ENCODE measurements around the gene RABGAP1L.
"Not testable (repeated sequence)": the region's sequence is repeated elsewhere in the genome, so short reads cannot be mapped to it uniquely, and the experiment has no call there.

The RABGAP1L gene

DNA sequence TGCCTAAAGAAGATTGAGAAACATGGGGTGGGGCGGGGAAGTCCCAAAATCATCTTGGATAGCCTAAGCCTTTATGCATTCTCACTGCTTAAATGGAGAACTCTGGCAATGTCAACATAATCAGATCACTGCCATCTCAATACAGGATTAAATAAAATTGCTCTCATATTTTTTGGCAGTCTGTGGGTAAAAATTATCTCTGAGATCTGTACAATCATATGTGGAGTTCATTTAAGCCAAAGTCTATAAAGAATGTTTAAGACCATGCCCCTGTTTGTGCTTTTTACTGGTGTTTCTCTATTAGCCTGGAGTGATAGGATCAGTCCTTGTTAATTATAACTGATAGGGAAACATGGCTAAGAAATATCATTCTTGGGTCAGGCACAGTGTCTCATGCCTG lies 424.8 kb downstream of the RABGAP1L start:
- no peak for TF ChIP-seq JUND (IDR thresholded peaks at IDR 0.05; ENCODE audit: low read depth)
- in situ Hi-C loops (cut with HindIII; ENCODE audit: low pct_unique_long_range_greater_than_20kb, low sequenced_read_pairs): no loop called here
- no peak for DNase-seq (ENCODE audit: low read depth in 1 of 2, low spot score in 1 of 2)

DNA sequence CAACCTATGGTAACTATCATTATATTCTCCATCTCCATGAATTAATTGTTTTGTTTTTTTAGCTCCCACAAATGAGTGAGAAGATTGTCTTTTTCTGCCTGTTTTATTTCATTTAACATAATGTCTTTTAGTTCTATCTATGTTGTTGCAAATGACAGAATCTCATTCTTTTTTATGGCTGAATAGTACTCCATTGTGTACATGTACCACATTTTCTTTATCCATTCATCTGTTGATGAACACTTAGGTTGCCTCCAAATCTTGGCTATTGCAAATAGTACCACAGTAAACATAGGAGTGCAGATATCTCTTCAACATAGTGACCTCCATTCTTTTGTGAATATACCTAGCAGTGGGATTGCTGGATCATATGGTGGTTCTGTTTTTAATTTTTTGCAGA lies 429.3 kb downstream of the RABGAP1L start:
- in situ Hi-C loops (cut with HindIII; ENCODE audit: low pct_unique_long_range_greater_than_20kb, low sequenced_read_pairs); DNase-seq (ENCODE audit: low read depth in 1 of 2, low spot score in 1 of 2): not testable (repeated sequence)

DNA sequence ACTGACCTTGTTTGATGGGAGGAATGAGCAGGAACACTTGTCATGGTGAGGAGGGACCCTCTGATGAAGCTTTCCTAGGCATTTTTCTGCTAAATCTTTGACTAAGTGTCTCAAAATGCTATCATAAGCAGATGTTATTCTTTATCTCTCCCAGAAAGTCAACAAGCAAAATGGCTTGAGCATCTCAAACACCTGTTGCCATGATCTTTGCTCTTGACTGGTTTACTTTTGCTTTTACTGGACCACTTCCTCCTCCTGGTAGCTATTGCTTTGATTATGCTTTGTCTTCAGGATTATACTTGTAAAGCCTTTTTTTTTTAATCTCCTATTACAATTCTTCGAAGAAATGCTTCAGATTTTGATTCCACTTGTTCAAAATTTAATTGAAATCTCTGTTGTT lies 445.9 kb downstream of the RABGAP1L start:
- no peak for TF ChIP-seq JUND (IDR thresholded peaks at IDR 0.05; ENCODE audit: low read depth)
- in situ Hi-C loops (cut with HindIII; ENCODE audit: low pct_unique_long_range_greater_than_20kb, low sequenced_read_pairs): no loop called here
- DNase-seq (ENCODE audit: low read depth in 1 of 2, low spot score in 1 of 2): no peak

DNA sequence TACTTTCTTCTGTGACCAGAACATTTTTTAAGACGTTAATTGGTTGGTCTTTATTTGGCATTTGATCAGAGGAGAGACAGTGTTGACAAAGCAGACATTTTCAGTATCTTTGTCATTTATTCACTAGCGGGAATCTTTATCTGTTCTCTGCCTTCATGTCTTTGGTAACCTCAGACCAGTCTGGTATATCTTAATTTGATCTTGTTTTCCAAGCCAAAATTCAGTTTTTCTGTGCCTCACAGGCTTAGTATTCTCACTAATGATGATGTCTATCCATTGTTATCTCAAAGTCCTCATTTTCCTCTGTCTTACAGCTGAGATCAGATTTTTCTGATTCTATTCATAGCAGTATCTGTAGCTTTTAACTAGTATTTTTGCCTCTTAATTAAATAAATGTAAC lies 447.2 kb downstream of the RABGAP1L start:
- no peak for DNase-seq (ENCODE audit: low read depth in 1 of 2, low spot score in 1 of 2)
- in situ Hi-C loops (cut with HindIII; ENCODE audit: low pct_unique_long_range_greater_than_20kb, low sequenced_read_pairs): no loop called here
- no peak for TF ChIP-seq JUND (IDR thresholded peaks at IDR 0.05; ENCODE audit: low read depth)

DNA sequence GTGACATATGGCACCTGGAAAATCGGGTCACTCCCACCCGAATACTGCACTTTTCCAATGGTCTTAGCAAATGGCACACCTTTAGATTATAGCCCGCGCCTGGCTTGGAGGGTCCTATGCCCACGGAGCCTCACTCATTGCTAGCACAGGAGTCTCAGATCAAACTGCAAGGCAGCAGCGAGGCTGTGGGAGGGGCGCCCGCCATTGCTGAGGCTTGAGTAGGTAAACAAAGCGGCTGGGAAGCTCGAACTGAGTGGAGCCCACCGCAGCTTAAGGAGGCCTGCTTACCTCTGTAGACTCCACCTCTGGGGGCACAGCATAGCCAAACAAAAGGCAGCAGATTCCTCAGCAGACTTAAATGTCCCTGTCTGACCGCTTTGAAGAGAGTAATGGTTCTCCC lies 458.6 kb downstream of the RABGAP1L start:
- in situ Hi-C loops (cut with HindIII; ENCODE audit: low pct_unique_long_range_greater_than_20kb, low sequenced_read_pairs); DNase-seq (ENCODE audit: low read depth in 1 of 2, low spot score in 1 of 2): not testable (repeated sequence)

DNA sequence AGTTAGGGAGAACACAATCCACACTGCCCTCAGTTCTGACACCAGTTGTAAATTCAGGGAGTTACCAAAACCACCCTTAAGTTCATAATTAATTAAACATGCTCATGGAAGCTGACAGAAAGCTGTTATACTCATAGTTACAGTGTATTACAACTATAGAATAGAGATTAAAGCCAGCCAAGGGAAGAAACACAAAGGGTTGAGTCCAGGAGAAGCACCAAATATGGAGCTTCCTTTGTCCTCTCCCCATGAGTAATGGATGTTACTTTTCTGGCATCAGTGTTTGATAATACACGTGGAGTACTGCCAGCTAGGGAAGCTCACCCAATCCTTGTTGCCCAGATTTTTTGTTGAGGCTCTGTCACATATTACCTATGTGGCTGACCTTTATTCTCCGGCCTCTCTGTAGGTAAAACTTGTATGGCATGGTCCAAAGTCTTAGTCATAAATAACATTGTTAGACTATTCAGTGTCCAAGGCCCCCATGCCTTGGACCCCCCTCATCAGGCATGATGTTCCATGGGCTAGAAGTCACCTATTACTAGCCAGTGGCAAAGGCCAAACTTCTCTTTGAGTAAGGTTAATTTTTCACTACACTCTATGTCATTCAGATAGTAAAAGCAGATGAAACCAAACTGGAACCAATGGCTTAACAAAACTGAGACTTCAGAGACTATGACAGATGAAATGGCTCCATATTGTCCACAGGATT lies 464.2 kb downstream of the RABGAP1L start:
- no peak for TF ChIP-seq JUND (IDR thresholded peaks at IDR 0.05; ENCODE audit: low read depth)
- in situ Hi-C loops (cut with HindIII; ENCODE audit: low pct_unique_long_range_greater_than_20kb, low sequenced_read_pairs): no loop called here

DNA sequence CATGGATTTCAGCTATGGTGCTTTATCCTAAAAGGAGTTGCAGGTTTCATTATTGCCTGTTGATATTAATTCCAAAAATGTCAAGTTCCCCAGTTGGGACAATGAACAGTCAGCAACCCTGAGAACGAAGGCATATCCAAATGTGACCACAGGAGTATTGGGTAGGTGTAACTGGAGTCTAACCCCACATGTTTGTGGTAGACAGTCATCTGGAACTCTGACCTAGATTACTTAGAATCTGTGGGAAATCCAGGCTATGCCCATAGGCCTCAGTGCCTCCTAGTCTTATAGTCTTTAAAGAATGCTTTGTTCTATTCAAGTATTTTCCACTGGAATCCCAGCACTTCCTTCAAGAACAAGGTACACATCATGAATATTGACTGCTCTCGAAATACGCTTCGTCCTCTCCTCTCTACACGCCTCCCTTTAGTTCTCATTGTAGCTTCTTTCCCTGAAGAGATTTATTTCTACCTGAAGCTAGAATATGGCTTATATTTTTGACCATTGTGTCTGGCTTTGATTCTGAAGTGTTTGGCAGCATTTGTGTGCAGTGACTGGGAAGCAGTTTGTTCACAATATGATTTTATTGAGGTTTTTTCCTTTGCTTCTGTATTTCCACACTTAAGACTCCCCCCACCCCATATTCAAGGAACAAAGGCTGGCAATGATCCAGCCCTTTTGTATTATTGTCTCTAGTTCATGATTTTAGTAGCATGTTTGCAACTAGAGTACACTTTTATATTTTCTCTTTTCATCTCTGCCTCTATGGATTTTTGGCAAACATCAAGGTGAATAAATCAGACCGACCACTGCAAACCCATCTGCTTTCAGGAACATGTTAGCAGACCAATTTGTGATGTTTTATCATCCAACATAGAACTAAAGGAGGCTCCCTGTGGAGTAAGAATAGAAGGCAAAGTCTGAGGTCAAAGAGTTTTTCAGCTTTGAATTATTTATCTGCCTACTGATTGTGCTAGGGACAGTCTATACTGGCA lies 467.0 kb downstream of the RABGAP1L start:
- no peak for DNase-seq (ENCODE audit: low read depth in 1 of 2, low spot score in 1 of 2)
- TF ChIP-seq JUND (IDR thresholded peaks at IDR 0.05; ENCODE audit: low read depth): no peak
- in situ Hi-C loops (cut with HindIII; ENCODE audit: low pct_unique_long_range_greater_than_20kb, low sequenced_read_pairs): no loop called here

More for the DNA sequence above, 464.2 kb downstream of the RABGAP1L start:
- no peak for DNase-seq (ENCODE audit: low read depth in 1 of 2, low spot score in 1 of 2)

DNA sequence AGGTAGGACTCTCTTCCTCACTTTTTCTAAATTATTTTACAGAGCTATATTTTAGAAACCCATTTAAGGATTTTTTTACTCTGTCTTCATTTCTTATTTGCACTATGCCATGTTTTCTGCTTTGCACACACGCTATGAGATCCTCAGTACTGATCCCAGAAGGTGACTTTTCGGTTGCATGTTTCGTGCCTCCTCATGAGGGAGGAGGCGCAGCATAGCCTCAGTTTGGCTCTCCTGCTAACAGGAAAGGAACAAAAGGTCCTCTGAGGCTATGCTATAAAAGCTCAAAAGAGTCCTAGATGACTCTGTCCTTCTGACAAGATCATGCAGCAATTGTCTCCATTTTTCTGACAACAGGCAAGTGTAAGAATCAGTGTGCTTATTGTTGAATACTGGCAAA lies 478.2 kb downstream of the RABGAP1L start:
- no peak for DNase-seq (ENCODE audit: low read depth in 1 of 2, low spot score in 1 of 2)
- in situ Hi-C loops (cut with HindIII; ENCODE audit: low pct_unique_long_range_greater_than_20kb, low sequenced_read_pairs): no loop called here
- no peak for TF ChIP-seq JUND (IDR thresholded peaks at IDR 0.05; ENCODE audit: low read depth)

DNA sequence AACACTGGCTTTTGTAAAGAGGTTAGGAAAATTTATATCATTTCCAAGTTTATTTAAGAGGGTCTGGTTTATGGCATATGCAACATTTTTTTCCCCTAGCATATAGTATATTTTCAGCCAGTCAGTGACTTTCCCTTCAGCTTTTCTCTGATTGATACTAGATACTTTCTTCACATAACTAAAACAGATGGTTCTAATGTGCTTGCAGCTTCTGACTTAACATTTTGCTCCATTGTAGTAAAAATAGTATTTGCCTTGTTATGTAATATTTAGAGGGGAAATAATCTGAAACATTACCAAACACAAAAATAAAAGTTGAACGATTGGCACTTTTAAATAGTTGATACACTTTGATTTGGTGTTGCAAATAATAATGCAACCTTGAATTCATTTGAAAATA lies 480.1 kb downstream of the RABGAP1L start:
- in situ Hi-C loops (cut with HindIII; ENCODE audit: low pct_unique_long_range_greater_than_20kb, low sequenced_read_pairs): no loop called here
- TF ChIP-seq JUND (IDR thresholded peaks at IDR 0.05; ENCODE audit: low read depth): no peak
- DNase-seq (ENCODE audit: low read depth in 1 of 2, low spot score in 1 of 2): no peak

DNA sequence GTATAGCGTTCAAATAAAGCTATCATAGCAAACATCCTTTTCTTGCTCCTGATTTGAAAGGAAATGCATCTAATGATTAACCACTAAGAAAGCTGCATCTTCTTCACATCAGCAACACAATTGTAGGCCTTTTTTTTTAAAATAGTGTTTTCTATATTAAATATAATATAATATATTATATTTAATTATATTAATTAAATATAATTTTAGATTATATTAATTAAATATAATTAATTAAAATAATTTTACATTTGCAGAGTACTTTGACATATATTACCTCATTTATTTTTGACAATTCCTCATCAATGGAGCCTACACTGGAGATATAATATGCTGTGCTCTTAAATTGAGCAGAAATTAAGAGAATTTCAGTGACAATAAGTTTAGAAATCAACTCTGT lies 481.5 kb downstream of the RABGAP1L start:
- in situ Hi-C loops (cut with HindIII; ENCODE audit: low pct_unique_long_range_greater_than_20kb, low sequenced_read_pairs): no loop called here
- no peak for DNase-seq (ENCODE audit: low read depth in 1 of 2, low spot score in 1 of 2)
- no peak for TF ChIP-seq JUND (IDR thresholded peaks at IDR 0.05; ENCODE audit: low read depth)

DNA sequence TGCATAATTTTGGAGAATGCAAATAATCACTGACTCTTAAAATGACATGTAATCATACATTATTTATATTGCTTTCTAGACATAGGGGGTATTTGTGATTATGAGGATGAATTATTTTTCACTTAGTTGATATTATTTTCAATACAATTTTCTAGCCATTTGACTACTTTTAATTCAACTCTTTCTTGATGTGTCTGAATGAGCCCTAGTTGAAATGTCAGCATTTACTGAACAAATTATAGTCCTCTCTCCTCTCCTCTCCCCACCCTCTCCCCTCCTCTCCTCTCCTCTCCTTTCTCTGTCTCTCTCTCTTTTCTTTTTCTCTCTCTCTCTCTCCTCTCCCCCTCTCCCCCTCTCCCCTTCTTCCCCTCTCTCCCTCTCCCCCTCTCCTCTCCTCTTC lies 483.1 kb downstream of the RABGAP1L start:
- in situ Hi-C loops (cut with HindIII; ENCODE audit: low pct_unique_long_range_greater_than_20kb, low sequenced_read_pairs): no loop called here
- no peak for DNase-seq (ENCODE audit: low read depth in 1 of 2, low spot score in 1 of 2)
- TF ChIP-seq JUND (IDR thresholded peaks at IDR 0.05; ENCODE audit: low read depth): no peak

DNA sequence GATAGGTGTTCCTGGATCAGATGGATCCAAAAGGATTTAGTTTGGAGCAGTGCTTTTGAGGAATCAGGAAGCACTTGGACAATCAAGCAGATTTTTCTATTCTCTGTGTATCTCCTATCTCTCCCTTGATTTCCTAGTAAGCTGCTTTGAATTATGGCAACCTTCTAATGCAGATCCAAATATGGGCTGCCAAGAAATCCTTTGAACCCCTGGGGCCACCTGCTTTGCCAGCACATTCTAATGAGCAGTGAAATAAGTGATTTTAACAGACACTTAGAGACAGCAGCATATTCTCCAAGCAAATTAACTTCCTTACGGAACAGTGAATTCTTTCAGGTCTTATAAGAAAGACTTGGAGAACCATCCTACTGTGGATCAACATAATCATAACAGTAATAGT lies 483.9 kb downstream of the RABGAP1L start:
- DNase-seq (ENCODE audit: low read depth in 1 of 2, low spot score in 1 of 2): no peak
- in situ Hi-C loops (cut with HindIII; ENCODE audit: low pct_unique_long_range_greater_than_20kb, low sequenced_read_pairs): no loop called here
- no peak for TF ChIP-seq JUND (IDR thresholded peaks at IDR 0.05; ENCODE audit: low read depth)

DNA sequence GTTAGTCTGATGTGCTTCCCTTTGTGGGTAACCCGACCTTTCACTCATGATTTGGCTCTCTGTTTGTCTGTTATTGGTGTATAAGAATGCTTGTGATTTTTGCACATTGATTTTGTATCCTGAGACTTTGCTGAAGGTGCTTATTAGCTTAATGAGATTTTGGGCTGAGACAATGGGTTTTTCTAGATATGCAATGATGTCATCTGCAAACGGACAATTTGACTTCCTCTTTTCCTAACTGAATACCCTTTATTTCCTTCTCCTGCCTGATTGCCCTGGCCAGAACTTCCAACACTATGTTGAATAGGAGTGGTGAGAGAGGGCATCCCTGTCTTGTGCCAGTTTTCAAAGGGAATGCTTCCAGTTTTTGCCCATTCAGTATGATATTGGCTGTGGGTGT lies 490.3 kb downstream of the RABGAP1L start:
- in situ Hi-C loops (cut with HindIII; ENCODE audit: low pct_unique_long_range_greater_than_20kb, low sequenced_read_pairs); DNase-seq (ENCODE audit: low read depth in 1 of 2, low spot score in 1 of 2): not testable (repeated sequence)
